ENCODE measurements around the gene TSHR.

DNA sequence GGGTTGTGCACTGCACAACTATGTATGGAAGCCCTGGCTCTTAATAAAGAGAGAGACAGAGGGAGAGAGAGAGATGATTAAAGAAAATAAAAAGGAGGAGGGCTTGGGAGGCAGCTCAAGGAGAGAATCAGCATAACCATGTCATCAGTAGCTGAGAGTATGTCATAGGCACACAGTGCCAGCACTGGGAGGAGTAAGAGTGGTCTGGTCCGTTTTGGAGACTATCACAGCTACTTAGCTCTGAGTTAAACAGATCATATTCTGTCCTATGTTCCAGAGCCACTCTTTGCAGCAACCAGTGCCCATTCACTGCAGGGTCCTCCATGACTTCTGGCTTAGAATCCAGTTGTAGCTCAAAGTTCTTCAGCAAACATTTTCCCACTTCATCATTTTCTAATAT lies 206.3 kb downstream of the TSHR start:
- no peak for TF ChIP-seq CTCF (IDR thresholded peaks at IDR 0.05; ENCODE audit: insufficient read depth, low read depth, low read length)
- no peak for TF ChIP-seq EZH2 (IDR thresholded peaks at IDR 0.05; ENCODE audit: insufficient read depth, low read length)

Measured in astrocyte (in vitro differentiated cells and primary cell).